ENCODE results near the gene RPP14. TPM values are rescaled to one million over a fixed set of nuclear protein-coding genes. Genes with fewer than 3 reads are reported as not detected.
"Not testable (repeated sequence)": the region's sequence is repeated elsewhere in the genome, so short reads cannot be mapped to it uniquely, and the experiment has no call there.

RPP14 gene
- total RNA-seq, 1 donor from 2014 or later = 15.2 TPM

DNA sequence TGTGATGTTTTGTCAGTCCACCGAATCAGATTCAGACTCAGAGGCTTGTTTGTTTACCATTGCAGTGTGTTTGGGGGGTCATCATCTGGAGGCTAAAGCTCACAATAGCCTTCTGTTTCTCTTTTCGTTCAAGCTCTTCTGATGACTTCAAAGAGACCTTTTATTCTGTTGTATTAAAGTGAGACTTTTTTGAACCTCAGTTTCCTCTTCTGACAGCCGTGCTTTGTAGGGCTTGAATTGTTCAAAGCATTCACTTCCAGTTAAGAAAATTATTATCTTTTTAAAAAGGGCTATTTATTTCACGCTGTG lies 27.9 kb downstream of the RPP14 start:
- TF ChIP-seq, protein P1, sequence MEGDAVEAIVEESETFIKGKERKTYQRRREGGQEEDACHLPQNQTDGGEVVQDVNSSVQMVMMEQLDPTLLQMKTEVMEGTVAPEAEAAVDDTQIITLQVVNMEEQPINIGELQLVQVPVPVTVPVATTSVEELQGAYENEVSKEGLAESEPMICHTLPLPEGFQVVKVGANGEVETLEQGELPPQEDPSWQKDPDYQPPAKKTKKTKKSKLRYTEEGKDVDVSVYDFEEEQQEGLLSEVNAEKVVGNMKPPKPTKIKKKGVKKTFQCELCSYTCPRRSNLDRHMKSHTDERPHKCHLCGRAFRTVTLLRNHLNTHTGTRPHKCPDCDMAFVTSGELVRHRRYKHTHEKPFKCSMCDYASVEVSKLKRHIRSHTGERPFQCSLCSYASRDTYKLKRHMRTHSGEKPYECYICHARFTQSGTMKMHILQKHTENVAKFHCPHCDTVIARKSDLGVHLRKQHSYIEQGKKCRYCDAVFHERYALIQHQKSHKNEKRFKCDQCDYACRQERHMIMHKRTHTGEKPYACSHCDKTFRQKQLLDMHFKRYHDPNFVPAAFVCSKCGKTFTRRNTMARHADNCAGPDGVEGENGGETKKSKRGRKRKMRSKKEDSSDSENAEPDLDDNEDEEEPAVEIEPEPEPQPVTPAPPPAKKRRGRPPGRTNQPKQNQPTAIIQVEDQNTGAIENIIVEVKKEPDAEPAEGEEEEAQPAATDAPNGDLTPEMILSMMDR (IDR thresholded peaks at IDR 0.05; ENCODE audit: unreplicated experiment) = no peak
- DNase-seq (ENCODE audit: low spot score) = no peak
- no peak overlapping the region for H3K27ac Mint-ChIP-seq (ENCODE audit: unreplicated experiment)
- H3K27me3 Mint-ChIP-seq (ENCODE audit: unreplicated experiment) = peaks cover 5% of the 10 kb centered on the region
- H3K36me3 Mint-ChIP-seq (ENCODE audit: low read depth, unreplicated experiment) = peaks cover 2% of the 10 kb centered on the region
- H3K9me3 Mint-ChIP-seq (ENCODE audit: unreplicated experiment) = no peaks in the 10 kb centered on the region
- H3K4me1 Mint-ChIP-seq (ENCODE audit: unreplicated experiment) = peaks cover 14% of the 10 kb centered on the region
- H3K4me3 Mint-ChIP-seq (ENCODE audit: unreplicated experiment) = peak overlapping the region; percentile 99

DNA sequence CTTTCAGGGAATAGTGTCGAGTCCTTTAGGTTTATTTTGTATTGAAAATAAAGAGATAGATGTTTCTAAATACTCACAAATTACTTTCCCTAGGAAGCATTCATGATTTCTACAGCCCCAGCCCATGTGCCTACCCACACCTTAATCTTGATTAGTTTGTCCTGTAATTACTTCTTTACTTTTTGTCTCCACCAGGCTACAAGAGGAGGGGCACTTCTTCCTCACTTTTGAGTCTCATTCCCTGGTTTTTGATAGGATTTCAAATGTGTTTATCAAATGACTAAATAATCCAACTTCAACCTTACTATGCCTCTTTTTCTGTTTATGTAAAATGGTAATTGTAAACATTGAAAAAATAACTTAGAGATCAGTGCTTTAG lies 28.4 kb downstream of the RPP14 start:
- TF ChIP-seq, protein P1 (IDR thresholded peaks at IDR 0.05; ENCODE audit: unreplicated experiment) = no peak
- Mint-ChIP-seq H3K9me3 (ENCODE audit: unreplicated experiment) (no peaks in the 10 kb centered on the region), H3K27ac (ENCODE audit: unreplicated experiment) (no peak overlapping the region), H3K27me3 (ENCODE audit: unreplicated experiment) (peaks cover 4% of the 10 kb centered on the region), H3K4me1 (ENCODE audit: unreplicated experiment) (peaks cover 14% of the 10 kb centered on the region), H3K4me3 (ENCODE audit: unreplicated experiment) (peak overlapping the region; percentile 3), H3K36me3 (ENCODE audit: low read depth, unreplicated experiment) (peaks cover 3% of the 10 kb centered on the region)
- DNase-seq (ENCODE audit: low spot score) = no peak

GRCh38 chr3:58335652-58335947 lies 29.6 kb downstream of the RPP14 start:
- DNase-seq (ENCODE audit: low spot score) = no peak
- Mint-ChIP-seq H3K4me1 (ENCODE audit: unreplicated experiment) (peaks cover 14% of the 10 kb centered on the region), H3K36me3 (ENCODE audit: low read depth, unreplicated experiment) (peaks cover 3% of the 10 kb centered on the region), H3K27me3 (ENCODE audit: unreplicated experiment) (peaks cover 4% of the 10 kb centered on the region), H3K27ac (ENCODE audit: unreplicated experiment) (no peak overlapping the region), H3K4me3 (ENCODE audit: unreplicated experiment) (no peak overlapping the region), H3K9me3 (ENCODE audit: unreplicated experiment) (no peaks in the 10 kb centered on the region)
- TF ChIP-seq, protein P1 (IDR thresholded peaks at IDR 0.05; ENCODE audit: unreplicated experiment) = no peak

GRCh38 chr3:58336135-58336882 lies 30.3 kb downstream of the RPP14 start:
- Mint-ChIP-seq H3K36me3 (ENCODE audit: low read depth, unreplicated experiment) (peaks cover 3% of the 10 kb centered on the region), H3K27ac (ENCODE audit: unreplicated experiment) (no peak overlapping the region), H3K27me3 (ENCODE audit: unreplicated experiment) (peaks cover 4% of the 10 kb centered on the region), H3K4me3 (ENCODE audit: unreplicated experiment) (no peak overlapping the region), H3K9me3 (ENCODE audit: unreplicated experiment) (no peaks in the 10 kb centered on the region), H3K4me1 (ENCODE audit: unreplicated experiment) (peaks cover 14% of the 10 kb centered on the region)
- TF ChIP-seq, protein P1 (IDR thresholded peaks at IDR 0.05; ENCODE audit: unreplicated experiment) = no peak
- DNase-seq (ENCODE audit: low spot score) = no peak

- TF ChIP-seq, protein P1 (IDR thresholded peaks at IDR 0.05; ENCODE audit: unreplicated experiment) = no peak
- Mint-ChIP-seq H3K27me3 (ENCODE audit: unreplicated experiment) (peaks cover 3% of the 10 kb centered on the region), H3K27ac (ENCODE audit: unreplicated experiment) (no peak overlapping the region), H3K36me3 (ENCODE audit: low read depth, unreplicated experiment) (peaks cover 3% of the 10 kb centered on the region), H3K9me3 (ENCODE audit: unreplicated experiment) (no peaks in the 10 kb centered on the region), H3K4me1 (ENCODE audit: unreplicated experiment) (peaks cover 14% of the 10 kb centered on the region), H3K4me3 (ENCODE audit: unreplicated experiment) (no peak overlapping the region)
- no peak for DNase-seq (ENCODE audit: low spot score)
Measured at GRCh38 chr3:58337190-58337589, 31.1 kb downstream of the RPP14 start.

DNA sequence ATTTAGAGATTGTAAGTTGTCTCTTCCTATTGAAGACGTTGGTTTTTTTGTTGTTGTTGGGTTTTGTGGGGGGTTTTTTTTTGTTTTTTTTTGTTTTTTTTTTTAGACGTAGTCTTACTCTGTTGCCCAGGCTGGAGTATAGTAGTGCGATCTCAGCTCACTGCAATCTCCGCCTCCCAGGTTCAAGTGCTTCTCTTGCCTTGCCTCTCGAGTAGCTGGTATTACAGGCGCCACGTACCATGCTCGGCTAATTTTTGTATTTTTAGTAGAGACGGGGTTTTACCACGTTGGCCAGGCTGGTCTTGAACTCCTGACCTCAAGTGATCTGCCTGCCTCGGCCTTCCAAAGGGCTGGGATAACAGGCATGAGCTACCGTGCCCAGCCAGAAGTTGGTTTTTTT lies 33.1 kb downstream of the RPP14 start:
- H3K36me3 Mint-ChIP-seq (ENCODE audit: low read depth, unreplicated experiment) = not testable (repeated sequence)

More for the DNA sequence above, 33.1 kb downstream of the RPP14 start:
- not testable (repeated sequence) for H3K27me3 Mint-ChIP-seq (ENCODE audit: unreplicated experiment); H3K27ac Mint-ChIP-seq (ENCODE audit: unreplicated experiment); H3K4me3 Mint-ChIP-seq (ENCODE audit: unreplicated experiment); DNase-seq (ENCODE audit: low spot score); H3K4me1 Mint-ChIP-seq (ENCODE audit: unreplicated experiment); H3K9me3 Mint-ChIP-seq (ENCODE audit: unreplicated experiment)
